GM23338 (cell line): ENCODE measurements around the gene GRID2. TPM values are rescaled to one million over a fixed set of nuclear protein-coding genes. Genes with fewer than 3 reads are reported as not detected.

Source experiments
- ATAC-seq: fragments of 200-7000 bp; cut with Tn5 transposase; 3 replicates; pipeline ENCODE4 v1.9.1; 2020
- DNase-seq: peaks from one replicate; pipeline ENCODE4 v3.0.0-alpha.2; 2015; ENCODE audit warnings: low spot score
- H2AFZ ChIP-seq: fragments of 200-600 bp; sonication (generic); 2 replicates; pipeline ENCODE4 v1.8.0; 2016; ENCODE audit warnings: antibody characterized with exemption, mild to moderate bottlenecking, moderate library complexity
- H3F3A ChIP-seq: fragments of 200-600 bp; sonication (generic); replicated peaks from 2 replicates; pipeline ENCODE4 v1.8.0; 2017; ENCODE audit warnings: antibody characterized with exemption, mixed run types, low read depth
- H3K27ac ChIP-seq: fragments of 200-600 bp; sonication (generic); 2 replicates; pipeline ENCODE4 v1.6.1; 2016; ENCODE audit warnings: low read depth
- H3K27me3 ChIP-seq: fragments of 200-600 bp; sonication (generic); 2 replicates; pipeline ENCODE4 v1.8.0; 2016; ENCODE audit warnings: mild to moderate bottlenecking, mixed run types, moderate library complexity; ENCODE audit not compliant: insufficient read depth
- H3K36me3 ChIP-seq: fragments of 200-600 bp; sonication (generic); 2 replicates; pipeline ENCODE4 v1.8.0; 2016; ENCODE audit warnings: mild to moderate bottlenecking; ENCODE audit not compliant: insufficient read depth
- H3K4me1 ChIP-seq: fragments of 200-600 bp; sonication (generic); 2 replicates; pipeline ENCODE4 v1.8.0; 2016; ENCODE audit warnings: mild to moderate bottlenecking, moderate library complexity; ENCODE audit not compliant: insufficient read depth
- H3K4me2 ChIP-seq: fragments of 200-600 bp; sonication (generic); 2 replicates; pipeline ENCODE4 v1.7.1; 2017; ENCODE audit warnings: mixed run types
- H3K4me3 ChIP-seq: fragments of 200-600 bp; sonication (generic); 2 replicates; pipeline ENCODE4 v1.6.1; 2016; ENCODE audit warnings: mixed run types
- H3K79me2 ChIP-seq: fragments of 200-600 bp; sonication (generic); replicated peaks from 2 replicates; pipeline ENCODE4 v1.8.0; 2017; ENCODE audit warnings: mild to moderate bottlenecking; ENCODE audit not compliant: insufficient read depth
- H3K9me2 ChIP-seq: fragments of 200-600 bp; sonication (generic); 2 replicates; pipeline ENCODE4 v1.8.0; 2017; ENCODE audit not compliant: insufficient read depth
- H4K20me1 ChIP-seq: fragments of 200-600 bp; sonication (generic); replicated peaks from 2 replicates; pipeline ENCODE4 v1.8.0; 2017; ENCODE audit warnings: mild to moderate bottlenecking; ENCODE audit not compliant: insufficient read depth
- H3K27ac Mint-ChIP-seq: 2 replicates; pipeline ENCODE4 v1.8.0; 2020; ENCODE audit warnings: inconsistent platforms, mild to moderate bottlenecking, moderate library complexity, mixed read lengths
- H3K27me3 Mint-ChIP-seq: 3 replicates; pipeline ENCODE4 v1.8.0; 2022; ENCODE audit warnings: low read depth, mild to moderate bottlenecking, moderate library complexity, mixed read lengths, inconsistent platforms; ENCODE audit not compliant: insufficient read depth, poor library complexity
- H3K36me3 Mint-ChIP-seq: 3 replicates; pipeline ENCODE4 v1.8.0; 2021; ENCODE audit warnings: low read depth, mild to moderate bottlenecking, inconsistent platforms, moderate library complexity, mixed read lengths
- H3K4me1 Mint-ChIP-seq: 3 replicates; pipeline ENCODE4 v1.8.0; 2020; ENCODE audit warnings: mild to moderate bottlenecking, inconsistent platforms, mixed read lengths
- H3K4me3 Mint-ChIP-seq: 3 replicates; pipeline ENCODE4 v1.8.0; 2021; ENCODE audit warnings: moderate library complexity, mild to moderate bottlenecking, inconsistent platforms, mixed read lengths
- H3K9me3 Mint-ChIP-seq: 3 replicates; pipeline ENCODE4 v1.8.0; 2020; ENCODE audit warnings: moderate library complexity, mild to moderate bottlenecking, inconsistent platforms, mixed read lengths
- CREB1 ChIP-seq: fragments of 250-450 bp; sonication (Bioruptor Pico); IDR thresholded peaks from 2 replicates; pipeline ENCODE4 v1.5.0; 2020; ENCODE audit warnings: low read depth, mild to moderate bottlenecking, moderate library complexity
- ETS1 ChIP-seq: IDR thresholded peaks from 2 replicates; pipeline ENCODE4 v1.6.1; 2016; ENCODE audit warnings: antibody characterized with exemption
- EZH2 ChIP-seq: fragments of 200-600 bp; sonication (generic); IDR thresholded peaks from one replicate; pipeline ENCODE4 v1.8.0; 2017; ENCODE audit warnings: antibody characterized with exemption, mild to moderate bottlenecking, low read depth; ENCODE audit not compliant: unreplicated experiment
- EZH2phosphoT487 ChIP-seq: fragments of 200-600 bp; sonication (generic); IDR thresholded peaks from one replicate; pipeline ENCODE4 v1.8.1; 2018; ENCODE audit warnings: antibody characterized with exemption; ENCODE audit not compliant: unreplicated experiment
- JUNB ChIP-seq: IDR thresholded peaks from one replicate; pipeline ENCODE4 v1.6.1; 2016; ENCODE audit warnings: antibody characterized with exemption; ENCODE audit not compliant: unreplicated experiment
- NANOG ChIP-seq: IDR thresholded peaks from 2 replicates; pipeline ENCODE4 v1.6.1; 2016; ENCODE audit warnings: antibody characterized with exemption, borderline replicate concordance
- POLR2AphosphoS5 ChIP-seq: IDR thresholded peaks from 2 replicates; pipeline ENCODE4 v1.6.1; 2016; ENCODE audit warnings: antibody characterized with exemption, low read depth
- REST ChIP-seq: IDR thresholded peaks from one replicate; pipeline ENCODE4 v1.6.1; 2018; ENCODE audit warnings: antibody characterized with exemption; ENCODE audit not compliant: unreplicated experiment
- STAT1 ChIP-seq: IDR thresholded peaks from one replicate; pipeline ENCODE4 v1.6.1; 2016; ENCODE audit warnings: antibody characterized with exemption; ENCODE audit not compliant: unreplicated experiment
- ZNF114 ChIP-seq: fragments of 250-450 bp; sonication (Bioruptor Pico); IDR thresholded peaks from 2 replicates; pipeline ENCODE4 v1.5.0; 2020; ENCODE audit warnings: mild to moderate bottlenecking, moderate library complexity
- ZNF331 ChIP-seq: fragments of 250-450 bp; sonication (Bioruptor Pico); IDR thresholded peaks from 2 replicates; pipeline ENCODE4 v1.5.0; 2020; ENCODE audit warnings: low read depth, mild to moderate bottlenecking, moderate library complexity
- ZNF462 ChIP-seq: fragments of 250-450 bp; sonication (Bioruptor Pico); IDR thresholded peaks from 2 replicates; pipeline ENCODE4 v1.5.0; 2020; ENCODE audit warnings: mild to moderate bottlenecking, moderate library complexity
- polyA plus RNA-seq: library from polyadenylated mRNA; unstranded; fragments of >200 nt; fragmentation: Nextera tagmentation; extraction: Ambion mirVana; gene quantifications from 2 replicates; pipeline ENCODE4 v1.2.1, GENCODE V29; 2016
- total RNA-seq: library from RNA; depleted of rRNA; stranded (reverse); fragments of >200 nt; shearing (Covaris generic); gene quantifications from 2 replicates; pipeline ENCODE4 v1.2.3, GENCODE V29; 2014

The GRID2 gene
- total and polyA plus RNA-seq, 2 experiments from 2014 or later: 19.9 to 65.4 TPM

- TF ChIP-seq ZNF331 (CRISPR knock-in tag) (no peak), EZH2 (no peak), JUNB (no peak), REST (no peak), NANOG (no peak), STAT1 (no peak), EZH2phosphoT487 (no peak)
Observed at GRCh38 chr4:93016350-93016749, 712.6 kb downstream of the GRID2 start (continued).

GRCh38 chr4:93018243-93018642, 714.5 kb downstream of the GRID2 start:
- Mint-ChIP-seq H3K9me3 (no peaks in the 10 kb centered on the region), H3K4me3 (no peak overlapping the region), H3K36me3 (no peaks in the 10 kb centered on the region), H3K27ac (no peak overlapping the region), H3K4me1 (peaks cover 22% of the 10 kb centered on the region), H3K27me3 (peaks cover 2% of the 10 kb centered on the region)
- Histone ChIP-seq H3K79me2 (no peaks in the 10 kb centered on the region), H3K4me3 (no peak overlapping the region), H4K20me1 (no peaks in the 10 kb centered on the region), H3K9me2 (no peaks in the 10 kb centered on the region), H3F3A (no peaks in the 10 kb centered on the region), H3K27ac (no peak overlapping the region), H3K27me3 (no peaks in the 10 kb centered on the region), H3K4me1 (peaks cover 18% of the 10 kb centered on the region), H3K36me3 (no peaks in the 10 kb centered on the region), H2AFZ (no peak overlapping the region), H3K4me2 (no peak overlapping the region)
- ATAC-seq (no peak), DNase-seq (no peak)
- TF ChIP-seq ZNF114 (no peak), ETS1 (no peak), POLR2AphosphoS5 (no peak), ZNF462 (CRISPR knock-in tag) (no peak), CREB1 (no peak), EZH2phosphoT487 (no peak), REST (no peak), ZNF331 (CRISPR knock-in tag) (no peak)
